Liver (tissue), 3 donors: ENCODE results near the gene CDH3.

ENCODE experiments used
- ATF3 ChIP-seq: IDR thresholded peaks from 2 replicates; pipeline ENCODE4 v1.6.1; 2016; ENCODE audit warnings: antibody characterized with exemption
- CTCF ChIP-seq: fragments of 150-350 bp; IDR thresholded peaks from 2 replicates; pipeline ENCODE4 v1.5.1; 2017; ENCODE audit warnings: improper control_type of control experiment, low read depth, low read length; ENCODE audit not compliant: missing input control
- FOXA1 ChIP-seq: IDR thresholded peaks from 2 replicates; pipeline ENCODE4 v1.6.1; 2016; ENCODE audit warnings: antibody characterized with exemption
- HNF4A ChIP-seq, 2 donors: conservative IDR thresholded peaks; 2 replicates each; pipeline ENCODE4 v1.6.1; 2016; ENCODE audit warnings: antibody characterized with exemption in 2 of 2, mild to moderate bottlenecking in 2 of 2
- HNF4G ChIP-seq: IDR thresholded peaks from 2 replicates; pipeline ENCODE4 v1.6.1; 2016; ENCODE audit warnings: antibody characterized with exemption
- RAD21 ChIP-seq, 2 donors: IDR thresholded peaks; 2 replicates each; pipeline ENCODE4 v1.6.1; 2016; ENCODE audit warnings: antibody characterized with exemption in 2 of 2, mild to moderate bottlenecking in 2 of 2
- REST ChIP-seq: IDR thresholded peaks from 2 replicates; pipeline ENCODE4 v1.6.1; 2016; ENCODE audit warnings: antibody characterized with exemption, mild to moderate bottlenecking
- donor health status: healthy.
- donor health status: healthy.

- no peak for TF ChIP-seq CTCF
- TF ChIP-seq ATF3, result no peak
- no peak for TF ChIP-seq HNF4A (conservative IDR thresholded peaks at IDR 0.05)
- no peak for TF ChIP-seq FOXA1
- no peak for TF ChIP-seq RAD21 (IDR thresholded peaks at IDR 0.05)
- TF ChIP-seq REST, result no peak
- TF ChIP-seq HNF4G, result no peak
Measured at GRCh38 chr16:68646953-68647659, 2.0 kb downstream of the CDH3 start.
